GM12878 (cell line): Measurements from ENCODE around the gene LYPD6. TPM values are rescaled to one million over a fixed set of nuclear protein-coding genes. Genes with fewer than 3 reads are reported as not detected.

Experiments used
- ATAC-seq: fragments of 200-7000 bp; cut with Tn5 transposase; 3 replicates; pipeline ENCODE4 v1.9.1; 2020; ENCODE audit warnings: mild to moderate bottlenecking, moderate library complexity
- BruUV-seq: library from RNA; stranded (reverse); fragments of 400-500 nt; replicated peaks from 2 replicates; lab custom pipeline; 2021; lab: Mats Ljungman, UMichigan
- CTCF ChIA-PET: fragments of 300-600 bp; sonication (Branson Sonifier 250); formaldehyde crosslinking; extraction: SDS; loops from one replicate; lab custom pipeline; 2021; ENCODE audit warnings: inconsistent platforms; lab: Yijun Ruan, JAX
- POLR2A ChIA-PET: fragments of 350-600 bp; formaldehyde crosslinking; extraction: SDS; loops from one replicate; lab custom pipeline; 2021; ENCODE audit warnings: inconsistent platforms; lab: Charles Lee
- RAD21 ChIA-PET: fragments of 300-600 bp; sonication (Branson Sonifier 250); formaldehyde crosslinking; loops from one replicate; lab custom pipeline; 2023; ENCODE audit warnings: antibody characterized with exemption; ENCODE audit not compliant: unreplicated experiment; lab: Charles Lee
- SMC1A ChIA-PET: fragments of 300-600 bp; sonication (Branson Sonifier 250); formaldehyde crosslinking; loops from one replicate; lab custom pipeline; 2023; ENCODE audit not compliant: unreplicated experiment, uncharacterized antibody; lab: Charles Lee
- DNase-seq: peaks from one replicate; pipeline ENCODE4 v3.0.0-alpha.2; 2011; ENCODE audit warnings: low read depth, low spot score
- FAIRE-seq: peaks from 3 replicates; lab custom pipeline; 2011; peaks lifted over from hg19 to GRCh38; lab: Jason Lieb, UNC
- H2AFZ ChIP-seq: 2 replicates; pipeline ENCODE4 v1.6.0; 2011; ENCODE audit warnings: low read depth, low read length, control low read depth; ENCODE audit not compliant: control insufficient read depth
- H3K27ac ChIP-seq: 2 replicates; pipeline ENCODE4 v1.5.1; 2011; ENCODE audit warnings: control low read depth; ENCODE audit not compliant: control insufficient read depth, insufficient read depth
- H3K27me3 ChIP-seq, 2 experiments: replicated peaks in 1 of 2; 2 replicates each; pipeline versions ENCODE4 v1.6.0 to v1.6.1; 2011; ENCODE audit warnings: low read length in 1 of 2; ENCODE audit not compliant: control insufficient read depth in 2 of 2, insufficient read depth in 2 of 2
- H3K36me3 ChIP-seq, 2 experiments: 2 replicates each; pipeline ENCODE4 v1.5.1; 2011; ENCODE audit warnings: low read length in 1 of 2; ENCODE audit not compliant: control insufficient read depth in 2 of 2, insufficient read depth in 2 of 2
- H3K4me1 ChIP-seq: 2 replicates; pipeline ENCODE4 v1.6.1; 2011; ENCODE audit warnings: mild to moderate bottlenecking, low read length, moderate library complexity, mixed read lengths; ENCODE audit not compliant: control insufficient read depth, insufficient read depth
- H3K4me2 ChIP-seq: 2 replicates; pipeline ENCODE4 v1.6.0; 2011; ENCODE audit warnings: control low read depth; ENCODE audit not compliant: control insufficient read depth, insufficient read depth
- H3K4me3 ChIP-seq: fragments of 200-600 bp; sonication (generic); 2 replicates; pipeline ENCODE4 v1.5.1; 2016
- H3K79me2 ChIP-seq: 2 replicates; pipeline ENCODE4 v1.6.0; 2011; ENCODE audit warnings: low read length; ENCODE audit not compliant: control insufficient read depth, insufficient read depth
- H3K9ac ChIP-seq: 2 replicates; pipeline ENCODE4 v1.8.0; 2011; ENCODE audit warnings: low read length, control low read depth, mixed read lengths; ENCODE audit not compliant: control insufficient read depth, insufficient read depth
- H3K9me3 ChIP-seq: replicated peaks from 3 replicates; pipeline ENCODE4 v1.5.1; 2011; ENCODE audit warnings: mild to moderate bottlenecking, low read length; ENCODE audit not compliant: control insufficient read depth, insufficient read depth
- H4K20me1 ChIP-seq: 2 replicates; pipeline ENCODE4 v1.6.0; 2011; ENCODE audit not compliant: control insufficient read depth, insufficient read depth
- CBX3 ChIP-seq: fragments of 200-600 bp; sonication (generic); IDR thresholded peaks from 2 replicates; pipeline ENCODE4 v1.6.1; 2016; ENCODE audit warnings: low read depth, borderline replicate concordance
- EED ChIP-seq: sonication (generic); IDR thresholded peaks from 2 replicates; pipeline ENCODE4 v1.6.1; 2016; ENCODE audit warnings: antibody characterized with exemption, low read depth
- IKZF1 ChIP-seq: fragments of 450-650 bp; conservative IDR thresholded peaks from 2 replicates; pipeline ENCODE4 v1.6.1; 2017; ENCODE audit warnings: antibody characterized with exemption, mild to moderate bottlenecking
- MAX ChIP-seq: IDR thresholded peaks from 2 replicates; pipeline ENCODE4 v1.6.1; 2012; ENCODE audit warnings: low read depth, low read length, improper control_type of control experiment
- PAX8 ChIP-seq: fragments of 450-650 bp; IDR thresholded peaks from 2 replicates; pipeline ENCODE4 v1.6.1; 2017; ENCODE audit warnings: mild to moderate bottlenecking, moderate library complexity
- TARDBP ChIP-seq: IDR thresholded peaks from 2 replicates; pipeline ENCODE4 v1.6.1; 2016; ENCODE audit warnings: borderline replicate concordance
- ZBED1 ChIP-seq: IDR thresholded peaks from 2 replicates; pipeline ENCODE4 v1.6.1; 2016; ENCODE audit warnings: borderline replicate concordance
- ZBTB33 ChIP-seq: fragments of 450-650 bp; IDR thresholded peaks from 2 replicates; pipeline ENCODE4 v1.6.1; 2017; ENCODE audit warnings: mild to moderate bottlenecking
- ZNF217 ChIP-seq: fragments of 450-650 bp; IDR thresholded peaks from 2 replicates; pipeline ENCODE4 v1.6.1; 2017; ENCODE audit warnings: antibody characterized with exemption, mild to moderate bottlenecking
- WGBS: methylation state at CpG from one replicate; pipeline ENCODE4 v1.1.6; 2016; ENCODE audit warnings: low lambda C conversion rate; ENCODE audit not compliant: insufficient replicate concordance, insufficient coverage; ENCODE audit errors: missing lambda C conversion rate; 5-methylcytosine and 5-hydroxymethylcytosine counted together
- in situ Hi-C: fragments of 300-500 bp; cut with MboI; formaldehyde crosslinking; loops from 9 replicates; pipeline ENCODE4 v1.14.3; 2018; ENCODE audit warnings: mixed read lengths
- intact Hi-C: fragments of 100-400 bp; cut with micrococcal nuclease; formaldehyde crosslinking; loops from one replicate; pipeline ENCODE4 v1.14.2; 2022; ENCODE audit not compliant: unreplicated experiment
- polyA plus RNA-seq, 11 experiments: library from polyadenylated mRNA; depleted of rRNA in 4 of 11; unstranded in 6 of 11; stranded (reverse) in 5 of 11; fragments of >200 nt; fragmentation: Nextera tagmentation in 4 of 11; fragmentation: Illumina TruSeq in 1 of 11; extraction: Ambion mirVana in 4 of 11; extraction: Trizol in 1 of 11; gene quantifications; 1 replicate in 1 of 11; 2 replicates in 10 of 11; pipeline versions ENCODE4 v1.2.1 to v1.2.3, GENCODE V29; 2011 to 2016; ENCODE audit warnings: inconsistent platforms in 2 of 11, missing spikeins in 2 of 11, low read depth in 1 of 11
- total RNA-seq, 4 experiments: library from RNA; depleted of rRNA in 3 of 4; stranded (reverse); fragments of >200 nt in 3 of 4; fragmentation: Illumina TruSeq in 1 of 4; extraction: Trizol in 1 of 4; gene quantifications; 2 replicates each; pipeline versions ENCODE4 v1.2.1 to v1.2.3, GENCODE V29; 2013 to 2021

The LYPD6 gene
- total and polyA plus RNA-seq, 10 of the 15 experiments (the other 5 are each of a cell fraction or from before 2014, with no cell fraction given) = not detected

DNA sequence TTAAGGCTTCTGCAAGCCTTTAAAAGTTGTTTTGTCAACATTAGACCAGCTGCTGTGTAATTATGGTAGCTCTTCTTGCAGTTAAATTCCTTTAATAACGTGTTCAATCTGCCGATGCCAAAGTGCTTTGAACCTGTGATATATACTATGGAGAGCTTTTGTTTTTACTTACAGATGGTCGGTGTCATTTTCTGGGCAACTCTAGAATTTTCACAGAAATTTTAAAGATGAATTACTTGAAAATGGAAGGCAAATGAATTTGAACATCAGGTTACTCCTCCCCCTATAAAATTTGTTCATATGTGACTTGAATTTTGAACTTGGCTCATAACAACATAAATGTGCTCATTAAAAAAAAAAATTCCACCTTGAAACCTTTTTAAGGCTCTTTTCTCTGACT, 23.0 kb downstream of the LYPD6 start:
- no peaks in the 10 kb centered on the region for H3K36me3 ChIP-seq
- no peaks in the 10 kb centered on the region for H4K20me1 ChIP-seq
- CTCF ChIA-PET = interaction anchor here (1.1 kb wide), 1 partner anchor 336 kb away, joined by 3 read pairs; no protein-coding TSS in a partner anchor
- H3K9ac ChIP-seq = no peak overlapping the region
- no peak overlapping the region for H3K4me3 ChIP-seq
- no peak for DNase-seq
- TF ChIP-seq PAX8 (no peak), CBX3 (no peak), EED (no peak), ZBTB33 (no peak), ZNF217 (no peak), ZBED1 (no peak), TARDBP (no peak), MAX (no peak), IKZF1 (no peak)
- no peak overlapping the region for H3K27ac ChIP-seq
- BruUV-seq = no TSS peak
- no peak for FAIRE-seq
- no peak overlapping the region for H2AFZ ChIP-seq
- POLR2A ChIA-PET = no interaction called here
- no peaks in the 10 kb centered on the region for H3K79me2 ChIP-seq
- H3K4me1 ChIP-seq = no peaks in the 10 kb centered on the region
- H3K9me3 ChIP-seq = no peaks in the 10 kb centered on the region
- 46% methylated on average over 3 of the region's 3 CpGs for WGBS
- H3K4me2 ChIP-seq = no peak overlapping the region
- ATAC-seq = no peak
- in situ Hi-C loops = no loop called here
- intact Hi-C loops = no loop called here
- H3K27me3 ChIP-seq = no peaks in the 10 kb centered on the region
- RAD21 ChIA-PET = no interaction called here
- SMC1A ChIA-PET = no interaction called here
